HepG2 (cell line): ENCODE data around the gene SLC23A2. TPM values are rescaled to one million over a fixed set of nuclear protein-coding genes. Genes with fewer than 3 reads are reported as not detected.

ENCODE experiments used
- ASH2L ChIP-seq: fragments of 300-600, 200-600 bp; sonication (generic); IDR thresholded peaks from 2 replicates; pipeline ENCODE4 v1.7.0; 2017; ENCODE audit warnings: low read depth, mild to moderate bottlenecking, moderate library complexity, mixed read lengths, low read length; ENCODE audit not compliant: insufficient read length
- JDP2 ChIP-seq: sonication (generic); formaldehyde crosslinking; IDR thresholded peaks from 2 replicates; pipeline ENCODE4 v1.8.1; 2022; ENCODE audit warnings: missing genetic modification reagents, borderline replicate concordance
- MLX ChIP-seq: IDR thresholded peaks from 2 replicates; pipeline ENCODE4 v1.6.1; 2016
- ONECUT2 ChIP-seq: sonication (generic); formaldehyde crosslinking; IDR thresholded peaks from 2 replicates; pipeline ENCODE4 v1.4.0; 2020; ENCODE audit warnings: missing genetic modification reagents
- RBFOX2 ChIP-seq: fragments of 200-400 bp; formaldehyde crosslinking; IDR thresholded peaks from 2 replicates; pipeline ENCODE4 v1.6.1; 2017; ENCODE audit warnings: low read depth, mild to moderate bottlenecking, low read length
- TFE3 ChIP-seq: IDR thresholded peaks from 2 replicates; pipeline ENCODE4 v1.6.1; 2016
- ZBTB1 ChIP-seq: sonication (generic); formaldehyde crosslinking; IDR thresholded peaks from 2 replicates; pipeline ENCODE4 v1.4.0; 2020; ENCODE audit warnings: missing genetic modification reagents, borderline replicate concordance
- ZMYM4 ChIP-seq: sonication (generic); formaldehyde crosslinking; IDR thresholded peaks from 2 replicates; pipeline ENCODE4 v1.8.1; 2023; ENCODE audit warnings: mild to moderate bottlenecking, missing genetic modification reagents
- ZNF512 ChIP-seq: sonication (generic); formaldehyde crosslinking; IDR thresholded peaks from 2 replicates; pipeline ENCODE4 v1.4.0; 2020; ENCODE audit warnings: mild to moderate bottlenecking, missing genetic modification reagents
- polyA plus RNA-seq, 8 experiments: library from polyadenylated mRNA; depleted of rRNA in 3 of 8; stranded (reverse) in 7 of 8; unstranded in 1 of 8; fragments of >200 nt; fragmentation: Illumina TruSeq in 4 of 8; extraction: Trizol in 4 of 8; gene quantifications; 2 replicates each; pipeline versions ENCODE4 v1.2.1 to v1.2.3, GENCODE V29; 2011 to 2016; ENCODE audit warnings: low read depth in 4 of 8, missing spikeins in 1 of 8, mixed read lengths in 1 of 8; ENCODE audit not compliant: insufficient read depth in 1 of 8
- total RNA-seq, 5 experiments: library from RNA; depleted of rRNA; stranded (reverse); fragments of >200 nt; fragmentation: Illumina TruSeq; extraction: Trizol; gene quantifications; 2 replicates each; pipeline ENCODE4 v1.2.3, GENCODE V29; 2016; ENCODE audit warnings: low read depth in 1 of 5
- TF ChIP-seq, protein P1 (sequence below): sonication (generic); formaldehyde crosslinking; IDR thresholded peaks from 2 replicates; pipeline ENCODE4 v1.4.0; 2020; ENCODE audit warnings: missing genetic modification reagents, borderline replicate concordance
- TF ChIP-seq, protein P2 (sequence below), 2 experiments: sonication (generic) in 1 of 2; formaldehyde crosslinking in 1 of 2; IDR thresholded peaks; 2 replicates each; pipeline versions ENCODE4 v1.4.0 to v1.6.1; 2018 to 2020; ENCODE audit warnings: missing genetic modification reagents in 2 of 2, borderline replicate concordance in 1 of 2, low read depth in 1 of 2, mild to moderate bottlenecking in 1 of 2, missing biosample characterization in 1 of 2
- TF ChIP-seq, protein P3 (sequence below): sonication (generic); formaldehyde crosslinking; IDR thresholded peaks from 2 replicates; pipeline ENCODE4 v1.4.0; 2020; ENCODE audit warnings: missing genetic modification reagents
- TF ChIP-seq, protein P4 (sequence below): sonication (generic); formaldehyde crosslinking; IDR thresholded peaks from 2 replicates; pipeline ENCODE4 v1.8.1; 2023; ENCODE audit warnings: mild to moderate bottlenecking, moderate library complexity, missing genetic modification reagents

SLC23A2 gene
- total and polyA plus RNA-seq, 2 of the 13 experiments (the other 11 are each of a cell fraction or from before 2014, with no cell fraction given), result 42.2 to 51.2 TPM

GRCh38 chr20:4966826-4967751 lies 34.2 kb downstream of the SLC23A2 start (continued):
- TF ChIP-seq, protein P1, sequence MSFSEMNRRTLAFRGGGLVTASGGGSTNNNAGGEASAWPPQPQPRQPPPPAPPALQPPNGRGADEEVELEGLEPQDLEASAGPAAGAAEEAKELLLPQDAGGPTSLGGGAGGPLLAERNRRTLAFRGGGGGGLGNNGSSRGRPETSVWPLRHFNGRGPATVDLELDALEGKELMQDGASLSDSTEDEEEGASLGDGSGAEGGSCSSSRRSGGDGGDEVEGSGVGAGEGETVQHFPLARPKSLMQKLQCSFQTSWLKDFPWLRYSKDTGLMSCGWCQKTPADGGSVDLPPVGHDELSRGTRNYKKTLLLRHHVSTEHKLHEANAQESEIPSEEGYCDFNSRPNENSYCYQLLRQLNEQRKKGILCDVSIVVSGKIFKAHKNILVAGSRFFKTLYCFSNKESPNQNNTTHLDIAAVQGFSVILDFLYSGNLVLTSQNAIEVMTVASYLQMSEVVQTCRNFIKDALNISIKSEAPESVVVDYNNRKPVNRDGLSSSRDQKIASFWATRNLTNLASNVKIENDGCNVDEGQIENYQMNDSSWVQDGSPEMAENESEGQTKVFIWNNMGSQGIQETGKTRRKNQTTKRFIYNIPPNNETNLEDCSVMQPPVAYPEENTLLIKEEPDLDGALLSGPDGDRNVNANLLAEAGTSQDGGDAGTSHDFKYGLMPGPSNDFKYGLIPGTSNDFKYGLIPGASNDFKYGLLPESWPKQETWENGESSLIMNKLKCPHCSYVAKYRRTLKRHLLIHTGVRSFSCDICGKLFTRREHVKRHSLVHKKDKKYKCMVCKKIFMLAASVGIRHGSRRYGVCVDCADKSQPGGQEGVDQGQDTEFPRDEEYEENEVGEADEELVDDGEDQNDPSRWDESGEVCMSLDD, result peak; percentile 71
- TF ChIP-seq, protein P2, sequence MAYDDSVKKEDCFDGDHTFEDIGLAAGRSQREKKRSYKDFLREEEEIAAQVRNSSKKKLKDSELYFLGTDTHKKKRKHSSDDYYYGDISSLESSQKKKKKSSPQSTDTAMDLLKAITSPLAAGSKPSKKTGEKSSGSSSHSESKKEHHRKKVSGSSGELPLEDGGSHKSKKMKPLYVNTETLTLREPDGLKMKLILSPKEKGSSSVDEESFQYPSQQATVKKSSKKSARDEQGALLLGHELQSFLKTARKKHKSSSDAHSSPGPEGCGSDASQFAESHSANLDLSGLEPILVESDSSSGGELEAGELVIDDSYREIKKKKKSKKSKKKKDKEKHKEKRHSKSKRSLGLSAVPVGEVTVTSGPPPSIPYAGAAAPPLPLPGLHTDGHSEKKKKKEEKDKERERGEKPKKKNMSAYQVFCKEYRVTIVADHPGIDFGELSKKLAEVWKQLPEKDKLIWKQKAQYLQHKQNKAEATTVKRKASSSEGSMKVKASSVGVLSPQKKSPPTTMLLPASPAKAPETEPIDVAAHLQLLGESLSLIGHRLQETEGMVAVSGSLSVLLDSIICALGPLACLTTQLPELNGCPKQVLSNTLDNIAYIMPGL (CRISPR knock-in tag; IDR thresholded peaks at IDR 0.05; ENCODE audit: borderline replicate concordance in 1 of 2, low read depth in 1 of 2), result peak in 1 of 2 experiments; percentile 69; a peak in 2 of 4 replicates
- TF ChIP-seq, protein P3, sequence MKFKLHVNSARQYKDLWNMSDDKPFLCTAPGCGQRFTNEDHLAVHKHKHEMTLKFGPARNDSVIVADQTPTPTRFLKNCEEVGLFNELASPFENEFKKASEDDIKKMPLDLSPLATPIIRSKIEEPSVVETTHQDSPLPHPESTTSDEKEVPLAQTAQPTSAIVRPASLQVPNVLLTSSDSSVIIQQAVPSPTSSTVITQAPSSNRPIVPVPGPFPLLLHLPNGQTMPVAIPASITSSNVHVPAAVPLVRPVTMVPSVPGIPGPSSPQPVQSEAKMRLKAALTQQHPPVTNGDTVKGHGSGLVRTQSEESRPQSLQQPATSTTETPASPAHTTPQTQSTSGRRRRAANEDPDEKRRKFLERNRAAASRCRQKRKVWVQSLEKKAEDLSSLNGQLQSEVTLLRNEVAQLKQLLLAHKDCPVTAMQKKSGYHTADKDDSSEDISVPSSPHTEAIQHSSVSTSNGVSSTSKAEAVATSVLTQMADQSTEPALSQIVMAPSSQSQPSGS, result peak; percentile 91
- peak; percentile 23; the same call in 1 of the 2 replicates for TF ChIP-seq MLX (CRISPR knock-in tag)
- TF ChIP-seq RBFOX2, result no peak
- TF ChIP-seq TFE3 (CRISPR knock-in tag), result peak; percentile 76; the same call in 1 of the 2 replicates
- peak; percentile 30; the same call in 1 of the 2 replicates for TF ChIP-seq JDP2 (CRISPR knock-in tag)
- TF ChIP-seq ZNF512 (CRISPR knock-in tag), result no peak
- peak; percentile 84 for TF ChIP-seq ONECUT2 (CRISPR knock-in tag)
- TF ChIP-seq ZMYM4 (CRISPR knock-in tag), result peak; percentile 48; the same call in 1 of the 2 replicates
- TF ChIP-seq, protein P4, sequence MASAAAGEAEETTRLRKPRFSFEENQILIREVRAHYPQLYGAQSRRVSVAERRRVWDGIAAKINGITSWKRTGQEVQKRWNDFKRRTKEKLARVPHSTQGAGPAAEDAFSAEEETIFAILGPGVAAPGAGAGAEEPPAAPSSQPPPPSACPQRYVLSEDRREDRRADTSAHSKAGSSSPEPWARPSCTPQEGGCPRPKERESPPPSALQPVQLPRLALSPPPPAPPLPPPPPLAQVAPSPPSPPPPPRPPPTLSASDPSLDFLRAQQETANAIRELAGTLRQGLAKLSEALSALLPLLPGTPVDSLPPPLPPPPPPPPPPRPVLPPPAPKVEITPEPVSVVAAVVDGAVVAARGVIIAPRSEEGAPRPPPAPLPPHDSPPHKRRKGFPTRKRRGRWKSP (CRISPR knock-in tag), result peak; percentile 33; the same call in 1 of the 2 replicates
- no peak for TF ChIP-seq ZBTB1 (CRISPR knock-in tag)
- peak; percentile 43 for TF ChIP-seq ASH2L
